AG04450 (cell line): ENCODE results near the gene BAHD1. TPM values are rescaled to one million over a fixed set of nuclear protein-coding genes. Genes with fewer than 3 reads are reported as not detected.

ENCODE experiments used
- CTCF ChIA-PET: fragments of 300-600, 350-600 bp; formaldehyde crosslinking; extraction: SDS; loops from one replicate; lab custom pipeline; 2022; ENCODE audit warnings: antibody characterized with exemption, inconsistent platforms; lab: Charles Lee
- POLR2A ChIA-PET: fragments of 350-600 bp; formaldehyde crosslinking; extraction: SDS; loops from one replicate; lab custom pipeline; 2021; ENCODE audit warnings: antibody characterized with exemption, inconsistent platforms; lab: Yijun Ruan, JAX
- DNase-seq: peaks from one replicate; pipeline ENCODE4 v3.0.0-alpha.2; 2011; ENCODE audit warnings: low read depth, low spot score
- H3K27ac ChIP-seq: one replicate; pipeline ENCODE4 v1.5.1; 2012; ENCODE audit warnings: low read depth, low read length, control low read depth
- H3K27me3 ChIP-seq: one replicate; pipeline ENCODE4 v1.6.0; 2012; ENCODE audit warnings: low read length; ENCODE audit not compliant: control insufficient read depth, insufficient read depth
- H3K4me3 ChIP-seq: 2 replicates; pipeline ENCODE4 v1.5.1; 2011; ENCODE audit warnings: mild to moderate bottlenecking, low read depth, low read length, control low read depth
- H3K9me3 ChIP-seq: 2 replicates; pipeline ENCODE4 v1.5.1; 2012; ENCODE audit warnings: low read length; ENCODE audit not compliant: control insufficient read depth, insufficient read depth
- CTCF ChIP-seq: IDR thresholded peaks from 2 replicates; pipeline ENCODE4 v1.5.1; 2011; ENCODE audit warnings: low read depth, low read length, control low read depth, inconsistent platforms
- polyA minus RNA-seq: library from RNA; depleted of rRNA, polyadenylated mRNA; stranded (reverse); fragments of >200 nt; gene quantifications from 2 replicates; pipeline ENCODE4 v1.2.3, GENCODE V29; 2011; rRNA and poly(A)+ RNA removed
- polyA plus RNA-seq: library from polyadenylated mRNA; depleted of rRNA; stranded (reverse); fragments of >200 nt; gene quantifications from 2 replicates; pipeline ENCODE4 v1.2.3, GENCODE V29; 2011; rRNA removed

The BAHD1 gene
- polyA plus RNA-seq (2.8 and 4.2 TPM in 2 replicates), polyA minus RNA-seq (4.3 and 6.8 TPM in 2 replicates)

GRCh38 chr15:40440743-40441564 is at the start of gene BAHD1:
TSS of gene BAHD1 (plus strand) at chr15:40440953. CDS start at chr15:40458465, 17,512 bp downstream.
- no peaks in the 10 kb centered on the region; the same call in 1 of the 2 replicates for H3K9me3 ChIP-seq
- ChIA-PET POLR2A (interaction anchor here (0.6 to 1.8 kb wide), 3 partner anchors 12 to 35 kb away, joined by 3 to 8 read pairs (median 4); partner anchors contain the start of gene IVD), CTCF (interaction anchor here (0.5 kb wide), 1 partner anchor 239 kb away, joined by 3 read pairs; no protein-coding TSS in a partner anchor)
- peak; percentile 79 for DNase-seq
- H3K27ac ChIP-seq, result no peak within 1 kb of the TSS
- peak within 1 kb of the TSS; percentile 67 for H3K4me3 ChIP-seq
- H3K27me3 ChIP-seq, result peaks cover 36% of the 10 kb centered on the region
- 0 out of 2 replicates have a peak, but pooled peaks have one; percentile 3 for TF ChIP-seq CTCF

DNA sequence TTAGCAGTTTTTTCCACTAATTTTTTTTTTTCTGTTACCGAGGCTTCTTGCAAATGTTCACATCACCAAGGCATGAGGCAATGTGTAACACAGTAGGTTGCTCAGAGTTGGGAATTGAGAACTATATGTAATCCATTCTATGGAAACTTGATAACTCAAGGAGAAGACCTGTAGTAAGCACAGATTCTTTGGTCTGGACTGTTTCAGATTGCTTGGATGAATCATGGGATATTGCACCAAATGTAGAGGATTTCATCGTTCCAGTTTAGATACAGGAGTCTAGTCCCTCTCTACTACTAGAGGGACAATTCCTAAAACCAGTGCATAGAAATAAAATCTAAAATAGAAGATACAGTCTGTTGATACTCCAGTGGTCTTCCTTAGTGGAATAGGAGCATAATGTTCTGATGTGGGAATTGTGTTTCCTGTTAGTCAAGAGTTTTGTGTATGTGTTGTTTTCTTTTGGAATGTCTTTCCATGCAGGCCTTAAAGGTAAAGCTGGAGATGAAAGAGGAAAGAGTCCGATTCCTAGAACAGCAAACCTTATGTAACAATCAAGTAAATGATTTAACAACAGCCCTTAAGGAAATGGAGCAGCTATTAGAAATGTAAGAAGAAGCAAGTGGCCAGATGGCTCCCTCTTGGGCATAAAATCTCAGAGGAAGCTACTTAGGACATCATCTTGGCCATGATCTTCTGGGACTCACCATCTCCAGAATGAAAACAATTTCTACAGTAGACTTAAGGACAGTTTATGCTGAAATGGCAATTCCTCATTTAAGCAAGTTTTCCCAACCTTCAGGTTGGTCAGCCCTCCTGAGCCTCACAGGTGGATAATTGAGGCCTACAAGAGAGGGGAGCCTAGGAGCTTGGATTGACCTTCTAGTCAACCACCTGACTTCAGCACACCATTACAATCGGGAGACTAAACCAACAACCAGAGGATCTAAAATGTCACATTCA is 47.5 kb upstream of the BAHD1 start:
- no peak for DNase-seq
- Histone ChIP-seq H3K27me3 (no peaks in the 10 kb centered on the region), H3K4me3 (no peak overlapping the region), H3K9me3 (no peaks in the 10 kb centered on the region), H3K27ac (no peak overlapping the region)
- ChIA-PET POLR2A (no interaction called here), CTCF (no interaction called here)
- TF ChIP-seq CTCF, result no peak

DNA sequence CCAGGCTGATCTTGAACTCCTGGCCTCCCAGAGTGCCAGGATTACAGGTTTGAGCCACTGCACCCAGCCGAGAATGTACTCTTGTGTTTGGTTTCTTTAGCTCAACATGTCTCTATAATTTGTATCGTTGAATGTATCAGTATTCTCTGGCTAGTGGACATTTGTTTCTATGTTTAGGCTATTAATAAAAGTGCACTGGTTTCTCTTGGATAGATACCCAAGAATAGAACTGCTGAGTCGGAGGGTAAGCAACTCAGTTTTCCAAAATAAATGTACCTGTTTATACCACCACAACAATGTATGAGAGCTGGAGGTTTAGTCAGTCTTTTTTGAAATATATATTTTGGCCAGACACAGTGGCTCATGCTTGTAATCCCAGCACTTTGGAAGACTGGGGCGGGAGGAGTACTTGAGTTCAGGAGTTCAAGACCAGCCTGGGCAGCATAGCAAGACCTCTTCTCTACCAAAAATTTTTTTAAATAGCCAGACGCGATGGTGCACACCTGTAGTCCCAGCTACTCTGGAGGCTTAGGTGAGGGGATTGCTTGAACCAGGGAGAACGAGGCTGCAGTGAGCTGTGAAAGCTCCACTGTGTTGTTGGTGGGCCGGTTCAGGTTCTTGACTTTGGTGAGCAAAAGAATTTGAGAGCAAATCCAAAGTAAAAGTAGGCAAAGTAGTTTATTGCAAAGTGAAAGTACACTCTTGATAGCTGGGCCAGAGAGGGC is 42.9 kb upstream of the BAHD1 start:
- no peaks in the 10 kb centered on the region for H3K27me3 ChIP-seq
- no peaks in the 10 kb centered on the region for H3K9me3 ChIP-seq
- CTCF ChIA-PET, result interaction anchor here (0.6 to 0.8 kb wide), 2 partner anchors 41 to 119 kb away, joined by 3 to 4 read pairs; no protein-coding TSS in a partner anchor
- TF ChIP-seq CTCF, result no peak
- H3K4me3 ChIP-seq, result no peak overlapping the region
- H3K27ac ChIP-seq, result no peak overlapping the region
- POLR2A ChIA-PET, result interaction anchor here (0.6 to 1.2 kb wide), 4 partner anchors 8 to 75 kb away, joined by 3 to 13 read pairs (median 6); partner anchors contain the start of gene IVD
- DNase-seq, result no peak

- Histone ChIP-seq H3K27me3 (no peaks in the 10 kb centered on the region), H3K9me3 (no peaks in the 10 kb centered on the region), H3K27ac (no peak overlapping the region), H3K4me3 (no peak overlapping the region)
- no peak for DNase-seq
- ChIA-PET POLR2A (no interaction called here), CTCF (no interaction called here)
- no peak for TF ChIP-seq CTCF
Measured at GRCh38 chr15:40398413-40398873, 42.3 kb upstream of the BAHD1 start.
